Measurements from ENCODE around the gene PLEKHA1. TPM values are rescaled to one million over a fixed set of nuclear protein-coding genes. Genes with fewer than 3 reads are reported as not detected.
A peak's percentile ranks its signal among the peaks of the same experiment; 100 is the strongest.

The PLEKHA1 gene
- polyA plus RNA-seq, 1 of the 3 experiments (the other 2 are of a cell fraction), result 8.4 TPM

GRCh38 chr10:122468926-122469781, 94.6 kb downstream of the PLEKHA1 start:
- ChIA-PET CTCF (interaction anchor here (0.6 to 1.8 kb wide), 4 partner anchors 10 to 735 kb away, joined by 3 to 5 read pairs (median 3); no protein-coding TSS in a partner anchor), POLR2A (interaction anchor here (0.6 kb wide), 1 partner anchor 18 kb away, joined by 4 read pairs; no protein-coding TSS in a partner anchor)
- H3K9ac ChIP-seq, result peak overlapping the region; percentile 32; the same call in 1 of the 2 replicates
- H3K79me2 ChIP-seq (ENCODE audit: insufficient read depth), result peaks cover 76% of the 10 kb centered on the region
- H3K4me3 ChIP-seq (ENCODE audit: low read depth in 2 of 2, low read length in 1 of 2), result no peak overlapping the region; a peak in 1 of 4 replicates
- H3K36me3 ChIP-seq (replicated peaks in 1 of 2; ENCODE audit: control insufficient read depth in 1 of 2, insufficient read depth in 2 of 2, low read length in 1 of 2), result peaks cover 0 to 2% of the 10 kb centered on the region in 2 experiments
- WGBS (ENCODE audit: low lambda C conversion rate), result 7% methylated on average over 11 of the region's 11 CpGs
- H3F3A ChIP-seq (replicated peaks; ENCODE audit: insufficient read depth), result peaks cover 32% of the 10 kb centered on the region
- no peak for DNase-seq
- no peaks in the 10 kb centered on the region for H3K9me2 ChIP-seq
- no peaks in the 10 kb centered on the region for H3K27me3 ChIP-seq (ENCODE audit: insufficient read depth)
- H3K9me3 ChIP-seq, result no peaks in the 10 kb centered on the region
- peak overlapping the region; percentile 68 for H3K4me2 ChIP-seq
- H4K20me1 ChIP-seq (ENCODE audit: insufficient read depth), result peaks cover 7% of the 10 kb centered on the region
- no peak overlapping the region for H2AFZ ChIP-seq (ENCODE audit: low read depth)
- H3K4me1 ChIP-seq (ENCODE audit: control insufficient read depth in 1 of 2, insufficient read depth in 2 of 2, low read depth in 1 of 2, low read length in 1 of 2), result peaks cover 2 to 21% of the 10 kb centered on the region in 2 experiments; a peak in 3 of 4 replicates
- peak overlapping the region; percentile 43 to 95; a peak in 3 of 4 replicates for H3K27ac ChIP-seq (ENCODE audit: low read depth in 2 of 2, low read length in 1 of 2)
- TF ChIP-seq RAD21 (IDR thresholded peaks at IDR 0.05; ENCODE audit: low read length) (peak; percentile 10; the same call in 1 of the 2 replicates), CTCF (IDR thresholded peaks at IDR 0.05) (no peak), FOXJ3 (CRISPR knock-in tag; IDR thresholded peaks at IDR 0.05) (no peak), USF1 (IDR thresholded peaks at IDR 0.05; ENCODE audit: borderline replicate concordance, low read depth) (0 out of 2 replicates have a peak, but pooled peaks have one; percentile 21), GABPA (IDR thresholded peaks at IDR 0.05; ENCODE audit: low read depth) (no peak; the same call in 1 of the 2 replicates), ELF1 (IDR thresholded peaks at IDR 0.05) (no peak), PBX3 (IDR thresholded peaks at IDR 0.05) (peak; percentile 97), CHD2 (IDR thresholded peaks at IDR 0.05; ENCODE audit: low read length, partially characterized antibody) (no peak), RCOR1 (IDR thresholded peaks at IDR 0.05; ENCODE audit: low read length) (no peak), USF2 (IDR thresholded peaks at IDR 0.05; ENCODE audit: borderline replicate concordance, low read depth, low read length) (no peak), TCF12 (IDR thresholded peaks at IDR 0.05) (peak; percentile 92), JUND (IDR thresholded peaks at IDR 0.05) (peak; percentile 95), SMC3 (IDR thresholded peaks at IDR 0.05; ENCODE audit: low read depth, low read length) (no peak), POLR2AphosphoS5 (IDR thresholded peaks at IDR 0.05; ENCODE audit: low read depth, low read length) (peak; percentile 44; the same call in 1 of the 2 replicates), IRF3 (IDR thresholded peaks at IDR 0.05; ENCODE audit: low read depth, low read length) (no peak), MAX (IDR thresholded peaks at IDR 0.05; ENCODE audit: low read depth) (peak; percentile 70), YY1 (IDR thresholded peaks at IDR 0.05; ENCODE audit: low read depth) (peak; percentile 42; the same call in 1 of the 2 replicates), ZBTB33 (IDR thresholded peaks at IDR 0.05; ENCODE audit: borderline replicate concordance, low read depth) (peak; percentile 75; the same call in 1 of the 2 replicates), FOSL2 (IDR thresholded peaks at IDR 0.05; ENCODE audit: borderline replicate concordance, low read depth) (peak; percentile 97), FOXM1 (IDR thresholded peaks at IDR 0.05; ENCODE audit: low read depth) (peak; percentile 62), NRF1 (IDR thresholded peaks at IDR 0.05; ENCODE audit: low read depth, low read length) (no peak), TEAD4 (IDR thresholded peaks at IDR 0.05; ENCODE audit: borderline replicate concordance, insufficient read depth) (peak; percentile 78), EP300 (IDR thresholded peaks at IDR 0.05; ENCODE audit: borderline replicate concordance in 1 of 2, low read depth in 1 of 2, low read length in 1 of 2) (peak; percentile 25 to 88; a peak in 3 of 4 replicates), RFX5 (IDR thresholded peaks at IDR 0.05; ENCODE audit: low read length) (no peak), MXI1 (IDR thresholded peaks at IDR 0.05; ENCODE audit: low read depth, low read length) (no peak)
